Large intestine (tissue), 12 donors: ENCODE measurements around the gene TXNDC12. TPM values are rescaled to one million over a fixed set of nuclear protein-coding genes. Genes with fewer than 3 reads are reported as not detected.
"Not testable (repeated sequence)": the region's sequence is repeated elsewhere in the genome, so short reads cannot be mapped to it uniquely, and the experiment has no call there.

Source experiments
- DNase-seq, 2 donors: peaks; one replicate each; pipeline versions ENCODE4 v3.0.0 to v3.0.0-alpha.2; 2013
- H3K27ac ChIP-seq: one replicate; pipeline ENCODE4 v1.5.1; 2013; ENCODE audit warnings: low read length
- H3K27me3 ChIP-seq: 2 replicates; pipeline ENCODE4 v1.6.1; 2013; ENCODE audit warnings: low read length; ENCODE audit not compliant: control insufficient read depth, insufficient read depth
- H3K36me3 ChIP-seq: 2 replicates; pipeline ENCODE4 v1.6.1; 2013; ENCODE audit warnings: low read length; ENCODE audit not compliant: control insufficient read depth, insufficient read depth
- H3K4me1 ChIP-seq: one replicate; pipeline ENCODE4 v1.6.1; 2013; ENCODE audit warnings: low read length; ENCODE audit not compliant: control insufficient read depth, insufficient read depth
- H3K4me3 ChIP-seq: one replicate; pipeline ENCODE4 v1.5.1; 2013; ENCODE audit warnings: low read length
- H3K9me3 ChIP-seq: one replicate; pipeline ENCODE4 v1.6.1; 2013; ENCODE audit warnings: mild to moderate bottlenecking, low read depth, low read length, moderate library complexity; ENCODE audit not compliant: control insufficient read depth
- WGBS: methylation state at CpG from one replicate; pipeline ENCODE4 v1.1.5; 2013; ENCODE audit warnings: low lambda C conversion rate; ENCODE audit not compliant: insufficient coverage; 5-methylcytosine and 5-hydroxymethylcytosine counted together
- long read RNA-seq, 11 donors: transcript quantifications; one replicate each; lab custom pipeline, GENCODE V29; 2026
- polyA plus RNA-seq: library from polyadenylated mRNA; unstranded; fragments of 120-200 nt; gene quantifications from one replicate; pipeline ENCODE4 v1.2.1, GENCODE V29; 2013

TXNDC12 gene
- polyA plus RNA-seq = 39.9 TPM
- long read RNA-seq, donor 1, transcript TXNDC12-201 (7 exons, 2,396 nt) = major isoform, 38 of 38 reads
- long read RNA-seq, donor 1, partial matches to known transcripts = 0 of 38 reads
- long read RNA-seq, donor 1, other reads (novel, unspliced or antisense) = 0 of 38 reads
- long read RNA-seq, donor 2, transcript TXNDC12-201 (7 exons, 2,396 nt) = major isoform, 60 of 60 reads
- long read RNA-seq, donor 2, partial matches to known transcripts = 0 of 60 reads
- long read RNA-seq, donor 2, other reads (novel, unspliced or antisense) = 0 of 60 reads
- long read RNA-seq, donor 3 = 0 reads
- long read RNA-seq, donor 4, transcript TXNDC12-201 (7 exons, 2,396 nt) = major isoform, 8 of 8 reads
- long read RNA-seq, donor 4, partial matches to known transcripts = 0 of 8 reads
- long read RNA-seq, donor 4, other reads (novel, unspliced or antisense) = 0 of 8 reads
- long read RNA-seq, donor 5, transcript TXNDC12-201 (7 exons, 2,396 nt) = major isoform, 37 of 42 reads
- long read RNA-seq, donor 5, partial matches to known transcripts = 5 of 42 reads
- long read RNA-seq, donor 5, other reads (novel, unspliced or antisense) = 0 of 42 reads
- long read RNA-seq, donor 6, transcript TXNDC12-201 (7 exons, 2,396 nt) = major isoform, 51 of 107 reads
- long read RNA-seq, donor 6, partial matches to known transcripts = 56 of 107 reads
- long read RNA-seq, donor 6, other reads (novel, unspliced or antisense) = 0 of 107 reads
- long read RNA-seq, donor 7, transcript TXNDC12-201 (7 exons, 2,396 nt) = major isoform, 24 of 35 reads
- long read RNA-seq, donor 7, partial matches to known transcripts = 11 of 35 reads
- long read RNA-seq, donor 7, other reads (novel, unspliced or antisense) = 0 of 35 reads
- long read RNA-seq, donor 8, transcript TXNDC12-201 (7 exons, 2,396 nt) = major isoform, 71 of 99 reads
- long read RNA-seq, donor 8, partial matches to known transcripts = 27 of 99 reads
- long read RNA-seq, donor 8, other reads (novel, unspliced or antisense) = 0 of 99 reads
- long read RNA-seq, donor 9, transcript TXNDC12-201 (7 exons, 2,396 nt) = major isoform, 61 of 61 reads
- long read RNA-seq, donor 9, partial matches to known transcripts = 0 of 61 reads
- long read RNA-seq, donor 9, other reads (novel, unspliced or antisense) = 0 of 61 reads
- long read RNA-seq, donor 10, transcript TXNDC12-201 (7 exons, 2,396 nt) = major isoform, 60 of 60 reads
- long read RNA-seq, donor 10, partial matches to known transcripts = 0 of 60 reads
- long read RNA-seq, donor 10, other reads (novel, unspliced or antisense) = 0 of 60 reads
- long read RNA-seq, donor 11, transcript TXNDC12-201 (7 exons, 2,396 nt) = major isoform, 37 of 37 reads
- long read RNA-seq, donor 11, partial matches to known transcripts = 0 of 37 reads
- long read RNA-seq, donor 11, other reads (novel, unspliced or antisense) = 0 of 37 reads

GRCh38 chr1:52055066-52055865, at the start of gene TXNDC12:
TSS of gene TXNDC12 (minus strand) at chr1:52055191. CDS start at chr1:52055096, 95 bp downstream.
- Histone ChIP-seq H3K36me3 (peaks cover 5% of the 10 kb centered on the region), H3K27ac (peak within 1 kb of the TSS; percentile 88), H3K9me3 (no peaks in the 10 kb centered on the region), H3K4me1 (peaks cover 3% of the 10 kb centered on the region), H3K4me3 (peak within 1 kb of the TSS; percentile 78), H3K27me3 (no peaks in the 10 kb centered on the region)
- no CpG with 5 or more reads among the region's 45 CpGs for WGBS
- peak; percentile 91 to 96 for DNase-seq

- Histone ChIP-seq H3K36me3 (no peaks in the 10 kb centered on the region), H3K27ac (no peak overlapping the region), H3K27me3 (no peaks in the 10 kb centered on the region), H3K4me1 (no peaks in the 10 kb centered on the region), H3K4me3 (no peak overlapping the region), H3K9me3 (no peaks in the 10 kb centered on the region)
- WGBS = no CpG with 5 or more reads among the region's 1 CpG
- no peak for DNase-seq
These were observed 47.5 kb upstream of the TXNDC12 start for GRCh38 chr1:52102336-52103013.

GRCh38 chr1:52098139-52098871, 43.3 kb upstream of the TXNDC12 start:
- Histone ChIP-seq H3K9me3 (no peaks in the 10 kb centered on the region), H3K4me1 (no peaks in the 10 kb centered on the region), H3K27ac (no peak overlapping the region), H3K36me3 (no peaks in the 10 kb centered on the region), H3K27me3 (no peaks in the 10 kb centered on the region), H3K4me3 (no peak overlapping the region)
- WGBS = no CpG with 5 or more reads among the region's 8 CpGs
- no peak for DNase-seq

- no peak overlapping the region for H3K27ac ChIP-seq
- no peak overlapping the region for H3K4me3 ChIP-seq
- no peaks in the 10 kb centered on the region for H3K36me3 ChIP-seq
- no peaks in the 10 kb centered on the region for H3K27me3 ChIP-seq
- no peaks in the 10 kb centered on the region for H3K9me3 ChIP-seq
- no peaks in the 10 kb centered on the region for H3K4me1 ChIP-seq
- no peak for DNase-seq
- 100% methylated on average over 1 of the region's 8 CpGs for WGBS
These were observed 41.2 kb upstream of the TXNDC12 start for GRCh38 chr1:52096216-52096615.

GRCh38 chr1:52094300-52094699, 39.3 kb upstream of the TXNDC12 start:
- not testable (repeated sequence) for H3K27me3 ChIP-seq, H3K27ac ChIP-seq, DNase-seq, H3K9me3 ChIP-seq, H3K36me3 ChIP-seq, H3K4me1 ChIP-seq, H3K4me3 ChIP-seq
- no CpG with 5 or more reads among the region's 7 CpGs for WGBS

GRCh38 chr1:52087892-52088291, 32.9 kb upstream of the TXNDC12 start:
- not testable (repeated sequence) for H3K27ac ChIP-seq, H3K4me3 ChIP-seq, H3K4me1 ChIP-seq, H3K27me3 ChIP-seq, H3K9me3 ChIP-seq, DNase-seq
- H3K36me3 ChIP-seq = peaks cover 20% of the 10 kb centered on the region

GRCh38 chr1:52080014-52080415, 25.0 kb upstream of the TXNDC12 start:
- peaks cover 2% of the 10 kb centered on the region for H3K4me1 ChIP-seq
- H3K27me3 ChIP-seq = no peaks in the 10 kb centered on the region
- WGBS = 31% methylated on average over 2 of the region's 3 CpGs
- H3K4me3 ChIP-seq = no peak overlapping the region
- H3K9me3 ChIP-seq = no peaks in the 10 kb centered on the region
- H3K36me3 ChIP-seq = peaks cover 23% of the 10 kb centered on the region
- DNase-seq = peak; percentile 62 to 87
- H3K27ac ChIP-seq = no peak overlapping the region

GRCh38 chr1:52077277-52077676, 22.3 kb upstream of the TXNDC12 start:
- not testable (repeated sequence) for H3K4me1 ChIP-seq, H3K27ac ChIP-seq, DNase-seq, H3K27me3 ChIP-seq, H3K4me3 ChIP-seq, H3K9me3 ChIP-seq
- H3K36me3 ChIP-seq = peaks cover 22% of the 10 kb centered on the region
- WGBS = no CpG with 5 or more reads among the region's 6 CpGs

GRCh38 chr1:52072291-52072690, 17.3 kb upstream of the TXNDC12 start:
- no peaks in the 10 kb centered on the region for H3K4me1 ChIP-seq
- H3K36me3 ChIP-seq = peaks cover 22% of the 10 kb centered on the region
- H3K9me3 ChIP-seq = no peaks in the 10 kb centered on the region
- DNase-seq = no peak
- no peak overlapping the region for H3K27ac ChIP-seq
- WGBS = 100% methylated on average over 1 of the region's 6 CpGs
- no peaks in the 10 kb centered on the region for H3K27me3 ChIP-seq
- no peak overlapping the region for H3K4me3 ChIP-seq
